ENCODE data around the gene GSTO1.

DNA sequence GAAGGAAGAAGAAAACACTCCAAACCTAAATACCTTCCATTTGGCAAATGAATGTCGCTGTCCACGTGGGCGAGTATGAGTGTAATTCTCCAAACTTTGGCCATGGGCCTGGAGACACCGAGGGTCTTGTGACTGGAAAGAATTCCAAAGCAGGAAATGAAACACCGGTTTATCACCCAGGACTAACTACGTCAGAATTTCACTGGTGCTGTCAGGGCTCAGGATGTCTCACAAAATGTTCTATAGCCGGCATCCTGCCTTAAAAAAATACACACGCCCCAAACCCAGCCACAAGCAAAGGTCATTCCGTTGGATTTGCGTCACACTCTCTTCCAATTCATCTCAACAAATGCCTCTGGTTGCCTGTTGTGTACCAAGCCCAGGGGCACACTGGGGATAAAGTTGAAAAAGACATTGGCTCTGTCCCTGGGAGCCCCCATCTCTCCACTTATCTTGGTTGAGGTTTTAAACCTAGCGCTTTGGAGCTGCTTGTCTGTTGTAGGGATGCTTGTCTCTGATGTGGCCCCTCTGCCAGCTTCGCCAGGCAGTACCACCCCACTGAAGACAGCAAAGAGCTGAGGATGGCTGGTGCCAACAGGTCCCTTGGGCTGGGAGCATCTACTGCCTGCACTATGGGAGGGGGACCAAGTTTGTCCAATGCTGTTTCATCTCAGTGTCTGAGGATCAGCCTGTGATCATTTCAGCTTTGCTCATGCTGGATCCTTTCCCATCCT lies 45.5 kb downstream of the GSTO1 start:
- TF ChIP-seq POLR2AphosphoS5 (IDR thresholded peaks at IDR 0.05; ENCODE audit: low read depth, low read length) (no peak), POLR2A (IDR thresholded peaks at IDR 0.05; ENCODE audit: low read depth, low read length) (no peak), TAF1 (IDR thresholded peaks at IDR 0.05; ENCODE audit: borderline replicate concordance, low read depth, low read length) (no peak)
